Stimulated activated CD4-positive, alpha-beta T cell treated with anti-CD3 and anti-CD28 coated beads, TNF-alpha, amount 100 ng/mL, for 4 hours (primary cell): ENCODE results near the gene ZSWIM6.
A peak's percentile ranks its signal among the peaks of the same experiment; 100 is the strongest.

Experiments used
- DNase-seq, 3 experiments: peaks; one replicate each; pipeline ENCODE4 v3.0.0-alpha.2; 2020; ENCODE audit warnings: low read depth in 3 of 3

ZSWIM6 gene

DNA sequence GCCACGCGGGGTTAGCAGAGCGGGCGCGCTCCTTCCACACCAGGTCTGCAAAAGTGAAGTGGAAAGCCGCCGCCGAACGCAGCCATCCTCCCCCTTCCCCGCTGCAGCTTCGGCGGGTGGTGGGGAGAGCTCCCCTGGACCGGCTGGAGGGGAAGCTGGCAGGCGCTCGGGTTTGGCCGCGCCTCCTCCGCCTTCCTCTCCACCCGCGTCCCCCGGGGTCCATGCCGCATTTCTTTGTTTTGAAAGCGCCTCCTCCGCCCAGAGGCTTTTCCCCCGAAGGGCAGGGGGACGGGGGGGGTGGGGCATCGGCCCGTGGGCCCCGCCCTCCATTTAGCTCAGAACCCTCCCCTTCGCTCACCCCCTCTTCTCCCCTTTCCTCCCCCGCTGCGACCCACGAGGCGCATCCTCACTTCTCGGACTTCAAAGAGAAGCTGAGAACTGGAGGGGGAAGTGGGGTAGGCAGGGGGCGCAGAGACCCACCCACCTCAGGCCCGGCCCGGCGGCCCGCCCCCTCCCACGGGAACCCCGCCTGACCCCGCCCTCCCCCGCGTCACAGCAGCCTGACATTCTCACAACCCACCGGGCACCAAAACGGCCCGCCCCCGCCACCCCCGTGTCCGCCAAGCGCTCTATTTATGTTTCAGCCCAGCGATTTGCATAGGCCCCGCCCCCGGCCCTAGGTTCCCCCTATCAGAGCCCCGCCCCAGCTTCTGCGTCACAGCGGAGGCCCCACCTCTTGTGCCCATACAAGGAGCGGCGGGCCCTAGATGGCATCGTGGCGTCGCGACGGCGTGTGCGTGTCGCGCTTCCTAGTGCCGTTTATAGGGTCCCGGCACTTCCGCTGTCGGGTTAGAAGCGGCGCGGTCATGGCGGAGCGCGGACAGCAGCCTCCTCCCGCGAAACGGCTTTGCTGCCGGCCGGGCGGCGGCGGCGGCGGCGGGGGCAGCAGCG is at the start of gene ZSWIM6:
TSS of gene ZSWIM6 (plus strand) at position 852 of the 951 bp plus-strand sequence. CDS start at position 867, 15 bp downstream.
- peak; percentile 96 to 99 (median 99) for DNase-seq

DNA sequence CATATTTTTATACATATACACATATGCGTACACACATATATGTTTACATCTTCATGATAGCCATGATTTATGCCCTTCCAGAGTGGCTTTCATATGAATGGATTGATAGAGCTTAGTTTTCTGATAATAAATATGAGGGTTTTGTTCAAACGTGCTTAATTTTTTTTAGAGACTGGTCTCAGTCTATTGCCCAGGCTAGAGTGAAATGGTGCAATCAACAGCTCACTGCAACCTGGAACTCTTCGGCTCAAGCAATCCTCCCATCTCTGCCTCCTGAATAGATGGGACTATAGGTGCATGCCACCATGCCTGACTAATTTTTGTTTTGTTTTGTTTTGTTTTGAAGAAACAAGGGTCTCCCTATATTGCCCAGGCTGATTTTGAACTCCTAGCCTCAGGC is 48.6 kb upstream of the ZSWIM6 start:
- DNase-seq: no peak

DNA sequence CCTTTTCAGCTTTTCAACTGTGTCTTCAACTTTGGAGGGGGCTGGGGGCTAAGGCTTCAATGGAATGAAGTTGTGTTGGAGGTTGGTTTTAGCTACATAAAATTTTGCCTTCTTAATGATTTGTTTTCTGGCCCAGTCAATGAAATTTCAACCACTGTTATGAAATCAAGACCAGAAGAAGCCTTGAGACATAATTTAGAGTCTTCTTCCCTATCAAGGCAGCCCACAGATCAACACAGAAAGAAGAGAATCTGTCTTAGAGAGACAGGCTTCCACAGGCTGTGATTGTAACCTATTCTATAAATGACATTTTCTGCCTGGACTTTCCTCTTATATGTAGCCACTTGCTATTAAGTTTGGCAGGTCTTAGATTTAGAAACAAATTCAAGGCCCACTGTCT is 46.5 kb upstream of the ZSWIM6 start:
- DNase-seq: no peak

DNA sequence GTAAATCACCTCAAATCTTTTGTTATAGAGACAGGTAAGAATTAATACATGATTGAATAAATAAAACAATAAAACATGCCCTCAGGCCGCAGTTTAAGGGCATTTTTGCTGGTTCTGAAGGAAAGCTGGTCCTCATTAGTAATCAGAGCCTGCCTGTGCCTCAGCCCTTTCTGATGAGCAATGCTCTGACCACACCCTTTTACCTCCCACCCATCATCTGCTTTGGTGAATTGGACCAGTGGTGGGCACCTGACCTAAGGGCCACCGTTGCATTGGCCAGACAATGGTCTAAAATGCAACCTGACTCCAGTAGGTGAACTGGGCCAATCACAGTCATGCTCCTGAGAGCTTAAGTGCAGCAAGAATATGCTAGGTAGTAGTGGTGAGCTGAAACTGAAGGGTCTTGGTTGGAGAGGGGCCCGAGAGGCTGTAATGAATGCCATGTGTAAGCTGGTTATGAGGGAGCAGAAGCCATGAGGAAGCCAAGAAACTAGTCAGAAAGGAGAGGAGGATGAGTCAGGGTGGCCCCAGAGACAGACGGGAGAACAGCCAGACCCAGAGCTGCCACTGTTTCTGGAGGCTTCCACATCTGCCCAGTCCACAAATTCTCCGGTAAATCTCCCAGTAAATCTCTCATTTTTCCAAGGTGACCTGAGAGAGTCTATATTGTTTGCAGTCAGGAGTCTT is 45.5 kb upstream of the ZSWIM6 start:
- no peak for DNase-seq

DNA sequence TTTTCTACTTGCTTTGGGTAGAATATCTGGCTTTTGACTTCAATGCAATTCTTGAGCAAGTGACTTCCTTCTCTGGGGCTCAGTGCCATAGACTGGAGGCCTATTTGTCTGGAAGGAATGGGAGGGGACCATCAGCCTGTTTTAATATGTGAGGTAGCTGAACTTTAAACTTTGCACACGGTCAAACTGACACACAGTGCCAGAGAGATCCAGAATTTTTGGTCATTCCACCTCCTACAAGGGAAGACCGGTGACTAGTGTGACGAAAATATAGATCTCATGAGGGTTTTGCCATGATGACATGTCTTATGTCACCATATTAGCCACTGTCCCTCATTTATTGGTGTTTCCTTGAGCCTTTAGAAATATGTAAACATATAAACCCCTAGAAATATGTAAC is 44.6 kb upstream of the ZSWIM6 start:
- no peak for DNase-seq

DNA sequence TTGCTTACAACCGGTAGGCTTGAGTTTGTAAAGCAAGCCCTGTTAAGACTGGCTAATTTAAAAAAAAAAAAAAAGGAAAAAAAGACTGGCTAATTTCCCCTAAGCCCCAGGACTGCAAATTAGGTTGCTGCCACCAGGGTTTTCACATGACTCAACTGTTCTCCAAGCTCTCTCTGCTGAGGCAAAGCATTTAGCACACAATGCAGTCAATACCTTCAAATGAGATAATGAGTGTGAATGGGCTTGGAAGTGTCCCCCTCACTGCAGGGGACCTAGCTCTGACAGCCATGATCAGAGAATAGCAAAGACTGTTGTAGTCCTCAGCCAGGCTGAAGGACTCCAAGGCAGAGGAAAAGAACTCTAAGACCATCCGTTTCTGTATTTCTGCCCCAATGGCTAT is 42.8 kb upstream of the ZSWIM6 start:
- no peak for DNase-seq

DNA sequence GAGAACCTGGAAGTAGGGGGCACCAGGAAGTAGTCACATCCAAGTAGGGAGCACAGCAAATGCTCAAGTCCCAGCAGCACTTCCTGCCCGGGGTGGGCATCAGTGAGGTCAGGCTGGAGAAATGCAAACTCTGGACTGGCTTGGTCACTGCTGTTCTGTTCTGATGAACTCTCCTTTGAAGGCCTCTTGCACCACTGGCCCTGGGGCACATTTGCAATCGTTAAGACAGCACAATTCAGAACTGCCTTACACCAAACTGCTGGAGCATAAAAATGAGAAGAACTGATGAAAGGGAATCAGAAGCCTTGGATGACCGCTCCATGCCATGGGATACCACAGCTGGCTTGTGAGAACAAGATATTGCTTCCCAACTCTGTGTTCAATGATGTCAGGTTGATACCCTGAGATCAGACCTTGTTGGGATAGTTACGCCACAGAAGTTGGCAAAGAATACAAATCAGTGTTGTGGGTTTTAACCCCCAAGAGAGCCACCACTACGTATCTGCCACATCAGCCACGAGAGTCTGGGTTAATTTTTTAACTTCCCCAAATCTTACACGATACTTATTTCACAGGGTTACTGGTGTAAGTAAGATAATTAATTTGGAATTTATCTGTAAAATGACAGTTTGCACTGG is 42.3 kb upstream of the ZSWIM6 start:
- no peak for DNase-seq

DNA sequence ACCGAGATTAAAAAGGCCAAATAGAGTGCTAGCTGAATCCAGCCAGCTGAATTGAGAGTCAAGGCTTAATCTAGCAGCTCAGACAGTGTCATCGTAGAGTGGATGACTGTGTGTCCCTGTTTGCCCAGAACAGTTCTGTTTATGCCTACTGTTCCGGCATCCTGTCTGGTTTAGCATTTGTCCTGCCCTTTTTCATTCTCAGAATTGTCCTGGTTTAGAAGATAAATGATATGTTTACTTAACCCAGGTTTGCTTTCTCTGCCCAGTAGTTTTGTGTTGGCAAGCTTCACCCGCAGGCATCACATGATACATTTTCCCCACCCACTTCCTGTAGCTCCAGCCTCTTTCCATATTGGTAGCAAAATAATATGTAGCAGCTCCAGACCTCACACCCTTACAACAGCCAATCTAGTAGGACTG is 41.3 kb upstream of the ZSWIM6 start:
- DNase-seq: no peak

DNA sequence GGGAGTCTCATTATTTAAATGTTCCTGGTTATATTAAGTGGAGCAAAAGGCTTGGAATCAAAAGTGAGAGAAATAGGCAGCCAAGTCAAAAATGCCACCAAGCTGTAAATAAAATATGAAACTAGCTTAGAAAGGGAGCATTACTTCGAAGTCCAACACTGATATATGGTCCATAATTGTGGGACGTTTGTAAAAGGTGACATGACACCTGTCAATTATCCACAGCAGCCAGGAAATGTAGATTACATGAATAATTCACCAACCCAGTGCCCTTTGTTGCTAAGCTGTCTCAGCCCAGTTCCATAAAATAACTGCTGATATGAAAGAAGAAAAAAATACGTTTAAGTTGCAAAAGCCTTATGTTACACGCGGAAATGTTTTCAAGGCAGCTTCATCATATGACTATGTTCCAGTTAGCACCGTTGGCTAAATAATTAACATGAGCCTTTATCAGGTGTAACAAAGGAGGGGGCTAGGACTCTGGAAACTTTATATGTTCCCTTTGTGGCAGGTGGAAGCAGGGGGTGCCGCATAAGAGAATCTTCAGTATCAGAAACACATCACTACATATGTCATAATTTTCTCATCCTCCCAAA is 39.9 kb upstream of the ZSWIM6 start:
- no peak for DNase-seq

DNA sequence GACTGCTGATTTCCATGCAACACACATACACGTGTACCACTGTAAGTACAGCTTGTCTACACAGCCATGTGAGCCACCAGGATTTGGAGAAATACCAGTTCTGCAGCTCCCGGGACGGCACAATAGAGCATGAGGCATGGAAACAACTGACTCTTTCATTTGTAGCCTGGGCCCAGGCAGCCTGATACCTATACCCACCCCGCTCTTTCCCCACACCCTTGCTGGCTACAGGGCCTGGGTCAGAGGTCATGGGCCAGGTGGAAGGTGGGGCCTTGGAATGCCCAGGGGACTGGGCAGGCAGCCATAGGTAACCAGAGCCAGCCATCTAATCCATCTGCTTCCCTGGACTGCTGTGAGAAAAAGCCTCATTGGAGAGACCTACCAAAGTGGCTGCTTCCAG is 39.0 kb upstream of the ZSWIM6 start:
- DNase-seq: no peak

DNA sequence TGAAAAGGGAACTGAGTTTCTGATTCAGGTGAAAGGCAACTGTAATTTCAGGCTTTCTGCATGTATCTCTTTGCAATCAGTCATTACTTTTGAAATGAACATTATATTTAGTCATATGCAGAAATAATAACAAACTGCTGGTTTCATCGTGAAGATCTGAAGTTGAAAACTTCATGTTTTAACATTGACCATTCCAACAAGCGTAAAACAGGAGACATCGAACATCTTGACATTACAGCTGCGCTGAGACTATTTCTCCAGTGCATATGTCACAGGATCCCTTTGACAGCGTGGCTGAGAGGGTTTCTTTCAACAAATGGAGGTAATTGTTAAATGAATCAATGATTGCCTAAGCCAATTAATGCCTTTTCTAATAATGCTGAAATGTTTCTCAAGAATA is 38.2 kb upstream of the ZSWIM6 start:
- no peak for DNase-seq

DNA sequence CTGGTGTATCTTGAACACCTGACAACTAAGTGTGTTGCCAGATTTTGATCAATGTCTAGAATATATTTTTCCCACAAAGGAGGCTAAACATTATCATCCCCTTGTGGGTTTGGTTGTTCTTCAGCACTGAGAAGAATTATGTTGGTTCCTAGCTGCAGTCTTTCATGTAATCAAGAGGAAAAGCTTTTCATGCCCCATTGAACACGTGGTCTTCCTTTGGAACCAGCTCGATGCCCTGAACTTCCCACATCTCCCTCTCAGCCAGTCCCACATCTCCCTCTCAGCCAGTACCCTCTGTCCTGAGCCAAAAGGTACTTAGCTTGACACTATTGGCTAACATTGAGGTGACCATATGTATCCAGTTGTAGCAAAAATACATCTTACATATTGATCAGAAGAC is 36.7 kb upstream of the ZSWIM6 start:
- no peak for DNase-seq

DNA sequence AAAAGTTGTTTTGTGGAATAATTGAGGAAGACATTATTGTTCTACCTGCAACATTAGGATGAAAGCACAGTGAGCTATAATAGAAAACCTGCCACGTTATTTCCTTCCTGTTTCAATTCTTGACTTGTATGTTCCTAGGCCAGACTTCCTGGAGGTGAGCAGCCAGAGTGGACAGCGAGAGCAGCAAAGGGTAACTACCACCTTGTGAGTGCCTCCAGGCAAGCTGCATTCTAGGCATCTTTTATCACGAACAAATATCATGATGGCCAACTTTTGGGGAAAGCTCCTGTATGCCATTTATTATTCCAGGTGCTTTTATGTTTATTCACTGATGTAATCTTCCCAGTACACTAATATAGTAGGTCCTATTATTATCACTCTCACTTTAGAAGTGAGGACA is 34.0 kb upstream of the ZSWIM6 start:
- no peak for DNase-seq

DNA sequence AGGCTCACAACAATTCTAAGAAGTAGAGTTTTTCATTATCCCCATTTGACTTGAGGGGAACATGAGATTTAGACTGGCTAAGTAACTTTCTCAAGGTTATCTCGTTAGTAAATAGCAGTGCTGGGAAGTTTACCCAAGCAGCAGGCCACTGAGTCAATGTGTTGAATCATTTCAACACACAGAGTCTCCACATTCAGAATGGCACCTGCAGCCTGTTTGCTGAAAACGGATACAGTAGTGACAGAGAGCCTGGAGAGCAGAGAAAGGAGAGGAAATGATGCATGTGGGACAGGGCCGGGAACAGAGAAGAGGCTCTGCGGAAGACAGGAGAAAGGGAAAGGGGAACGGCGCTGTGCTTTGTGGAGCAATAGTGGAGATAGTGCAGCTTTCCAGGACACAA is 33.5 kb upstream of the ZSWIM6 start:
- no peak for DNase-seq

DNA sequence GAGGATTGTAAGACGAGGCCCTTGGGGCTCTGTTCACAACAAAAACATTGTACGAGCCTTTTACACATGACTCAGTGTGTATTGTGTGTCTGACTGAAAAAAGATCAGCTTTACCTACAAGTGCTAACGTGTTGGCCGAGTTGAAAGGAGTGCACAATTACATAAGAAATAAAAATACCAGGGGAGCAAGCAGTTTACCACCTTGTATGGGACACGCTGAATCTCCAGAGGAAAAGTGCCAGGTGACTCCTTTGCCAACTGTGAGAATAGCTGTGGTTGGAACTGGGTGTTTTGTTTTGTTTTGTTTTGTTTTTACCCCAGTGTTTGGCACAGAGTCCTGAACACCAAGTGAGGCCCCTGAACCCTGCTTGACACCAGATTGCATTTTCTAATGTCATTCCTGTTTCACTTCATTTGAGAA is 32.8 kb upstream of the ZSWIM6 start:
- no peak for DNase-seq

DNA sequence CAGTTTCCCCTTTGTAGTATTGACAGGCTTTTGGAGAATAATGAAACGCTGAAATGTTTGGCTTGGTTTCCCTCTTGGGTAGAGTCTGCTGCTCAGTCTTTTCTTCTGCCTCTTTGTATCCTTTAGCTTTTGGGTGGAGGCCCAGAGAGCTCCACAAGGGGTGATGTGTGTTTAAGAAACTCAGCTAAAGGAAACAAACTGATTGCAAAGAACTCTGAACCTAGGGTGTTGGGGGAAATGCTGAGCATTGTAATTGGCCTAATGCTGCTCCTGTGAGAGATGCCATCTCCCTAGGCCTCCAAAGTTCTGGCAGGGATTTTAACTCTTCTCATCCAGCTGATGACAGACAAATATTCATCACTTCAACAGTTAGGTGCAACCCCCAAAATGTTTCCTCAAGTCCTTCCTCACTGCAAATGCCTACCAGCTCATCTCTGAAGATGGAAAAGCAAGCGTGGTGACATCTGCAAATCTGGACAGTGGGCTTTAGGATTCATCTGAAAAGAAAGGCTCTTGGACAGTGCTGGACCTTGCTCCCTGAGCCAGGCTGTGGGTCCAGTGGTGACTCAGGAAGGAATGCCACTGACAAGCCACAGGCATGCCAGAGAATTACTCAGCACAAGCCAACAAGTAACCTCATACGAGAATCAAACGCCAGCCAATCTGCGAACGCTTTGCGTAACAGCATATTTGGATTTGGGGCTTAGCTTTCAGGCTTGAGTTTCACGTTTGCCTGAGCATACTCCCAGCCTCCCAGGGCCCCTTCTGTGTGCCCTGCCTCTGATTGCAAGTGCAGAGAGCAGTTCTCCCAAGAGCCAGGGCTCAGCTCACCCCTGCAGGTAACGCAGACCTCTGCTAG is 30.5 kb upstream of the ZSWIM6 start:
- DNase-seq: no peak

DNA sequence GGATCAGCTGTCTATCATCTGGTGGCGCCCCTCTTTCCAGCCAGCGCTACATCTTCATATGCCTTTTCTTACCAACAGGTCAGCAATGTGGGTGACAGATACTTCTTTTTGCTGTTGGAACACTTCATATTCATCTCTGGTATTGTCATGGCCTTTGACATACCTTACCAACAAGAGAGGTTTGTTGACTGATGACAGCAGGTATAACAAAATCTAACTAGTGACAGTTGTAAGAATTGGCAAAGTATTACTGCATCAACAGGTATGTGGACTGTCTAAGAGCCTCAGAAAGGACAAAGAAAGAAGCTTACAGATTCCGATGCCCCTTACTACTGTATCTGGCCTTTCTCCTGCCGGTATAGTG is 29.9 kb upstream of the ZSWIM6 start:
- no peak for DNase-seq

DNA sequence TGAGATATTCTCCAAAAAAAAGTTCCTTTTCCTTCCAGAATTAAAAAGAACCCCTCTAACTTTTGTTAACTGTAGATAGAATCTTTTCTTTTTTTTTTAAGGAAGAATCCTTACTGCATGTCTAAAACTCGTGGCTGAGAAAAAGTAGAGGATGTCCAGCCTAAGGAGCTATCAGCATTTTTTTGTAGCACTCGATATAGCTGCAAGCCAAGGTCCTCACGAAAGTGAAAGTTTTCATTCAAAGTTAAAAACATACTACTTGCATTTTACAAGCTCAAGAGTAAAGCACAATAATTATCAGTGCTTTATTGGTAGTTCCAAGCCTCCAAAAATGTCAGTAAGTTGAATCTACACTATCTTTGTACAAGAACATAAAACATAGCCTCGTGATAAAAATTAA is 28.7 kb upstream of the ZSWIM6 start:
- no peak for DNase-seq

DNA sequence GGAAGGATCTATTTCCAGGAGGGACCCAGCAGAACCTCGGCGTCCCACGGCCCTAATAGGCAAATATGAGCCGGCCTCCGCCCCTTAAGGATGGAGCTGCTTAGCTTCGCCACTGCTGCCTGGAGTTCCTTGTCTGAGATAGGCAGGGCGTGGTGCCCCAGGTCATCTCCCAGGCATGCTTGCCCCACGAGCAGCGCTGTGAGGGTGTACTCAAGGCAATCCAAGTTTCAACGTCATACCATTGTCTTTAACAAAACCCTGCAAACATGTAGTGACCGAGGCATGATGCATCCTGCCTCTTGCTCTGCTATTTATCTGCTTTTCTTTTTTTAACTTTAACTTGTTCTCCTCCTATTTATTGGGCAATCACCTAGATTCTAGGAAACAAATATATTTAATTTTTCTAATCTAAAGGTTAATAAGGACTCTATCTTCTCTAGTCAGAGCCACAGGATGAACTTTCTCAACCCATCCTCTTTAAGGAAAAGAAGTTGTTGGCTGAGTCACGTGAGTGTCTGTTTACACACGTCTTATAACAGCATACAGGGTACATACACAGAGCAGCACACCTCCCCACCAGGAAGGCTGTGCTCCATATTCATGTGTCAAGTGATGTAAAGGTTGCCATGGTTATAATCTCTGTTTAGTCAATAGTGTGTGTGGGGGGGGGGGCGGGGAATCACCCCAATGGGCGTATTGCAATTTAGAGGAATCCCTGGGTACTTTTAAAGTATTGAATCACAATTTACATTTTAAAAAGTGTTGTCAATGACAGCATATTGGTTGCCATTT is 27.3 kb upstream of the ZSWIM6 start:
- DNase-seq: no peak

DNA sequence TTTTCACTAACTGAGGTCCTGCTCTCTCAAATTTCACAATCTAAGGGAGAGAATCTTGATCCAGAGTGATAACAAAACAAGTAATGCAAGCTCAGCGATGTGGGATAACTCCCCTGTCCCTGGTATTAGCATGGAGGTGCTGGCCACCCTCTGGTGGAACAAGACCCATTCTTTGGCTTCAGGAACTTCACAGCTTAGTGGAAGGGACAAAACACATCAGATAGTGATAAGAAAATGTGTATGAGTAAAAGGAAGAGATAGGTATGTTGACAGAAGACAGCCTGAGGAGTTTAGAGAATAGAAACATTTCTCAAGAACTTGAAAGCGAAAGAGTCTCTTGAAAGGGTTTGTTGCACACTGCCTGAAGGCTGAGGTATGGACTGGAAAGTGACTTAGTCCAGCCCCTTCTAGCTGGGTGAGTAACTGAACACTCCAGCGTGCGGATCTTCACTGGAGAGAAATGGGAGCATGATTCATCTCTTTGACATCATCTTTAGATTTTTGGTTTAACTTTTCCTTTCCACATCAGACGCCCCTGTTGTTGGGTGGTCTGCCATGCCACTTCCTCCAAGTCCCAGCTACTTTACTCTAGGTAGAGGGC is 25.4 kb upstream of the ZSWIM6 start:
- no peak for DNase-seq
